ENCODE measurements around the gene PARP8. TPM values are rescaled to one million over a fixed set of nuclear protein-coding genes. Genes with fewer than 3 reads are reported as not detected.
"Not testable (repeated sequence)": the region's sequence is repeated elsewhere in the genome, so short reads cannot be mapped to it uniquely, and the experiment has no call there.

Gene PARP8
- total RNA-seq, 1 experiment from 2014 or later: 1.0 TPM

DNA sequence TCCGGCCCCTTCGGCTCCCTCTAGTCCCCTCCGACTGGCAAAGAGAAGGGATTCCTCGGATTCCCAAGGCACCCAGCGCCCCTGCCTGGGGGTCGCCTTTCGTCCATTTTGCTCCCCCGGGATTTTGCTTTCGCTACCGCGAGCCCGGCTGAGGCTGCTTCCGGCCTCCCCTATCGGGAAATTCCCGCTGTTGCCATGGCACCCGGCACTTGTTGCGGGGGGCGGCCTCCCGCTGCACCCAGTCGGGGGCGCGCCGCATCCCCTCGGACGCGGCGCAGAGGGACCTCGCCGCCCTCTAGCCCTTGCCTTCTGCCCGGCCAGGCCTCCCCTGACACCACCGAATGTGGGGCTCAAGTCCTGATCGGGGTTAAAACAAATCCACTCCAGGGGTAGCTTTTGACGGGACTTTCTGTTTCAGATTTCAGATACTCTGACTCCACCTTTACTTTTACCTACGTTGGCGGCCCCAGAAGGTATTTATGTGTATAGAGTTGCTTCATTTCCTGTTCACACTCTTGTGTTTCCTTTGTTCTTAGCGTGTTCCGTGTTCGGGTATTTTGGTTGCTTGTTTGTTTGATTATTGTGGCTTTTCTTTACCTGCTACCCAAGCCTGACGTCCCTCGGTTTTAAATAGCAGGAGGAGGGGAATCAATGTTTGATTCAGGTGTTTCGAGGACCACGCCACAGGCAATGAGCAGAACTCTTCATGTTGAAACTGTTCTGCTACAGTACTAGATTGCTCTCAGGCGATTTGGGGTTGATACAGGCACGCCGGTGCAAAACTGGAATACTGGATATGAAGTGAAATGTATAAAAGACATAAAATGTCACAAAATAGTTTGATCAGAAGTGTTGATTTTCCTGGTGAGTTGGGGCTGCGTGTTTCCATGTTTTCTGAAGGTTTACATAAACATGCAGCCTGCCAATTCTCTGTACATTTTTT is 1.5 kb downstream of the PARP8 start:
- H3K36me3 ChIP-seq: no peaks in the 10 kb centered on the region
- peak overlapping the region; percentile 66 for H3K4me3 ChIP-seq
- H3K27me3 ChIP-seq: peaks cover 15% of the 10 kb centered on the region; the same call in 1 of the 2 replicates
- H3K27ac ChIP-seq: no peak overlapping the region
- DNase-seq: peak; percentile 23 to 42
- no peaks in the 10 kb centered on the region for H3K4me1 ChIP-seq
- H3K9me3 ChIP-seq (replicated peaks): no peaks in the 10 kb centered on the region

DNA sequence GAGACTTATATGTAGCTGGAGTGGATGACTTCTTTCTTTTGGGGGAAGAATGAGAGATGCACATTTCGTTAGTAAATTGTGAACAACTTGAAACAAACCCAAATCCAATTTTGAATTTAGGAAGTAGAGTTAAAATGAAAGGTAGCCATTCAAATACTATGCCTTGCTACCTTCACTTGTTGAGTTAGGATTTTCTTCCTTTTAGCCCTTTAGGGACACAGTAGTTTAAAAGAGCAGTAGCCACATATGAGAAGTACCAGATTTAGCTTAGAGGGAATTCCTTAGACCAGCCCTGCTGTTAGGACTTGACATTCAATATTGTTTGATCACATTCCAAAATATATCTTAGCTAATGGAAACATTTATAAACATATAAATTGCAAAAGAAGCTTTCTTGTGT is 2.2 kb downstream of the PARP8 start:
- H3K27me3 ChIP-seq: peaks cover 15% of the 10 kb centered on the region; the same call in 1 of the 2 replicates
- not testable (repeated sequence) for H3K27ac ChIP-seq; H3K4me1 ChIP-seq; H3K4me3 ChIP-seq; H3K9me3 ChIP-seq (replicated peaks); DNase-seq; H3K36me3 ChIP-seq

DNA sequence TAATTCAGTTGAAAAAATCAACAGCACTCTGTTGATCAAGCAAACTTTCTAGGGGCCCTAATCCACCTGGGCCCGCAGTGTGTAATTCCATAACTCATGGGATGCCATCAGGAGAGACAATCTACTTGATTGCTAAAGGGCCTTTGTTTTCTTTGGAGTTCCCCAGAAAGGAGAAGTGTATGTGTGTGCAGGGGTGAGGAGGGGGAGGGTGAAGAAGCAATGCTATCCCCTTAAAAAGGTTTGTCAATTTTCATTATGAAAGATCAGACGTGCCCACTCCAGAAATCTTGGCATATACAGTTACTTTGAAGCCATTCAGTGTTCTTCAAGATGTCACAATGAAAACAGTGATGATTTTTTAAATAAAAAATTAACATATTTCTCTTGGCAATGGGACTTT is 6.2 kb downstream of the PARP8 start:
- no peak for DNase-seq
- Histone ChIP-seq H3K27me3 (peaks cover 7% of the 10 kb centered on the region; the same call in 1 of the 2 replicates), H3K36me3 (no peaks in the 10 kb centered on the region), H3K27ac (no peak overlapping the region), H3K4me3 (no peak overlapping the region), H3K4me1 (no peaks in the 10 kb centered on the region), H3K9me3 (replicated peaks) (no peaks in the 10 kb centered on the region)

DNA sequence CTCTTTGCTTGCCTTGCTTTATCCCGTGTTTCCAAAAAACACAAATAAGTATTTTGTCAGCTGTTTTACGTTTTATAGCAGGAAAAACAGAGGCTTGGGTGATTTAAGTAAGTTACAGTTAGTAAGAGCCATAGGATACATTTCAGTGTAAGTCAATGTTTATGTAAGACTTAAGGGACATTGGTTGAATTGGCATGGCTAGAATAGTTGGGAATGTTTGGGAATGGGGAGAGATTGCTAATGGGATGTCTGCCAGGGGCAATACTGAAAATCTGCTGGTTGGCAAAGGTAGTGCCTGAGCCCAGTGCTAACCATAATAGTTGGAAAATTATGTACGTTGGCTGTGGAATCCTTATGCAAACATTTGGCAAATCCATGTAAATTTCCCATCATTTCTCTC is 7.0 kb downstream of the PARP8 start:
- H3K4me3 ChIP-seq, H3K27ac ChIP-seq: not testable (repeated sequence)

DNA sequence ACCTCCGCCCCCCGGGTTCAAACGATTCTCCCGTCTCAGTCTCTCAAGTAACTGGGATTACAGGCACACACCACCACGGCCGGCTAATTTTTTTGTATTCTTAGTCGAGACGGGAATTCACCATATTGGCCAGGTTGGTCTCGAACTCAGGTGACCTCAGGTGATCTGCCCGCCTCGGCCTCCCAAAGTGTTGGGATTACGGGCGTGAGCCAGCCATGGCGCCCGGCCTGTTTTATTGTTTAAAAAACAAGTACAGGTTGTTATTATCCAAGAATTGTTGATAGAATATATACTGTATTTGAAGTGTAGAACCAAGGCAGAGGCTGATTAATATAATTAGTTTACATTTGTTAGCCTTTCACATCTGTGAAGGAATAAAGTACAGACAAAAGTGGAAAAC is 8.9 kb downstream of the PARP8 start:
- Histone ChIP-seq H3K27ac (no peak overlapping the region), H3K36me3 (no peaks in the 10 kb centered on the region), H3K4me3 (no peak overlapping the region), H3K27me3 (no peaks in the 10 kb centered on the region), H3K9me3 (replicated peaks) (no peaks in the 10 kb centered on the region), H3K4me1 (no peaks in the 10 kb centered on the region)
- no peak for DNase-seq

More for the DNA sequence above, 7.0 kb downstream of the PARP8 start:
- H3K9me3 ChIP-seq (replicated peaks); H3K36me3 ChIP-seq; DNase-seq; H3K27me3 ChIP-seq; H3K4me1 ChIP-seq: not testable (repeated sequence)

DNA sequence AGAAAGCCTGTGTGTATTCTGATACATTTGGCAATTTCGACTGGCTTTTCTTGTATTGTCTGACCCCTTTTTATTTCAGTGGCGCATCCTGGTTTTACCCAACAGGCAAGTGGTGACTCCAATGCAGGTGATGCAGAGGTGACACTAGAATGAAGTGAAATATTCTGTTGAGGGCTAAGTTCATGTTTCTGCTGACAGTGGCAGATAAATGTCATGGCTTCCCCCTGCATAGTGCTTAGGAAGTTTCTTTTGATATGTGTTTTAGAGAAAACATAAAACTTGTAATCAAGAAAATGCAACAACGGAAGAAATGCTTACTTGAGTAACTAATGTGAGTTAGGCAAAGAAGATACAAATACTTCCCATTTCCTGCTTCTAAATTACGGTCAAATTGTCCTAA is 13.1 kb downstream of the PARP8 start:
- not testable (repeated sequence) for H3K27ac ChIP-seq; H3K9me3 ChIP-seq (replicated peaks); H3K4me1 ChIP-seq; H3K27me3 ChIP-seq; H3K4me3 ChIP-seq; H3K36me3 ChIP-seq; DNase-seq

DNA sequence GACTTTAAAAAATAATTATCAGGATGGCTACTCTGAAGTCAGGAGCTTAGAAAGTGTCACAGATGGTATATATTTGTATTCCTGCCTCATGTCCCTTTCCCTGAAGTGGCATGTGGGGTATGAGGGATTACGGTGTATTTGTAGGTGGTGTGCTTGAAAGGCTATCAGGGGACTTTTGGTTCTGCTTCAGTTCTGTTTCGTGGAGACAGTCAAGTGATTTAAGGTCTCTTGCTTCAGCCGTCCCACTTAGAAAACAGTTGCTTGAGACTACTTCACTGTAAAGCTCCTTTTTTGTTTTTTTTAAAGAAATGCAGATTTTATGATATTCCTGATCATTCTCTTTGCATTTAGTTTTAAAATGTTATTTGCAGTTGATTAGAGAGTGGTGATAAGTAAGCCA is 18.3 kb downstream of the PARP8 start:
- Histone ChIP-seq H3K4me1 (no peaks in the 10 kb centered on the region), H3K4me3 (no peak overlapping the region), H3K36me3 (no peaks in the 10 kb centered on the region), H3K9me3 (replicated peaks) (no peaks in the 10 kb centered on the region), H3K27ac (no peak overlapping the region), H3K27me3 (no peaks in the 10 kb centered on the region)
- no peak for DNase-seq

DNA sequence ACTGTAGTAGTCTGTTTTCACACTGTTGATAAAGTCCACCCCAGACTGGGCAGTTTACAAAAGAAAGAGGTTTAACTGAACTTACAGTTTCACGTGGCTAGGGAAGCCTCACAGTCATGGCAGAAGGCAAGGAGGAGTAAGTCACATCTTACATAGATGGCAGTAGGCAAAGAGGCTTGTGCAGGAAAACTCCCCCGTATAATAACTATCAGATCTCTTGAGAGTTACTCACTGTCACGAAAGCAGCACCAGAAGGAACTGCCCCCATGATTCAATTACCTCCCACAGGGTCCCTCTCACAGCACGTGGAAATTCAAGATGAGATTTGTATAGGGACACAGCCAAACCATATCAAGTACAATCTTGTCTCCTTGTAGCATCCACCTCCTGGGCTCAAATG is 21.1 kb downstream of the PARP8 start:
- no peak overlapping the region for H3K27ac ChIP-seq

DNA sequence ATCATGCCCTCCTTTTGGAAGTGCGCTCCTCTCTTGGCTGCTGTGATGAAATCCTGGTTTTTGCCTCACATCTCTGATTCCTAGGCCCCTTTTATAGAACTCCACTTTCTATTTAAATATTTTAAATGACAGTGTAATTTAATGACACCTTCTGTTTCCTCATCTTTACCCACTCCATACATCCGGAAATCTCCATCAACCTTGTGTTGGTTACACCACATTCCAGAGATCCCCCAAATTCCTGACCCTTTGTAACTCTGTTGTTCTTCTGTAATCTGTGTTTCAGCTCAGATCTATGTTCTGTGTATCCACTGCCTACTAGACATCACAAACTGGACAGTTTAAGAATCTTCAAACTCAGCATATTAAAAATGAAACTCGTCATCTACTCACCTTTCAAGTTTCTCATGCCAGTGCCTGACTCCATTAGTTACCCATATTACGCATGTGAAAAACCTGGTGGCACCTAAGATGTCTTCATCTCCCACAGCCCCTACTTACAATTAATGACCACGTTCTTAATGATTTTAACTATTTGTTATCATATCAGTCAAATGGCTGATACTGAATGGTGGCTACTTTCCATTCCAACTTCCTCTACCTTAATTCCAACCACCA is 25.1 kb downstream of the PARP8 start:
- no peaks in the 10 kb centered on the region for H3K27me3 ChIP-seq
- no peak overlapping the region for H3K4me3 ChIP-seq
- no peaks in the 10 kb centered on the region for H3K9me3 ChIP-seq (replicated peaks)
- H3K27ac ChIP-seq: no peak overlapping the region
- no peak for DNase-seq
- H3K36me3 ChIP-seq: no peaks in the 10 kb centered on the region
- H3K4me1 ChIP-seq: no peaks in the 10 kb centered on the region

More for the DNA sequence above, 21.1 kb downstream of the PARP8 start:
- Histone ChIP-seq H3K4me3 (no peak overlapping the region), H3K36me3 (no peaks in the 10 kb centered on the region), H3K4me1 (no peaks in the 10 kb centered on the region), H3K9me3 (replicated peaks) (no peaks in the 10 kb centered on the region), H3K27me3 (no peaks in the 10 kb centered on the region)
- no peak for DNase-seq

DNA sequence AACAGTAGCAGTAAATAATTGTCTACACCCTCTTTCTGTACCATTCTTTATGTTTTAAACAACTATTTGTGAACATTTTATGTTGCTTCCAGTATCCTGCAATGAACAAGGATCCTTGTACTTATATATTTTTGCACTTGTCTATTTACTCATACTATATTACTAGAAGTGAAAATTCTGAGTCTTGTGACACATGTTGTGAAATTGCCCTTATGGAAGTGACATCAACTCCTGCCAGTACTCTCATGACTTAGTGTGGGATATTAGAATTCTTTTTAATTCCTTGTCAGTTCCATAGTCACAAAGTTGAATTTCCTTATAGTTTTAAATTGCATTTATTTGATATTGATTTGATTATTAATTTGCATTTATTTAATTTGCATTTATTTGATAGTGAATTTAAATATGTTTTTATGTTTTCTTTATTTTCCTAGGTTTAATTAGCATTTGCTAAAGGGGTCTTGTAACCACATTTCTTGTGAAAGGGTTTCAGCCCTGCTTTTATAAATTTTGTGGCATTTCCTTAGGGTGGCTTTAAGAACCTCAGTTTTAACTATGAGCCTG is 27.7 kb downstream of the PARP8 start:
- H3K27me3 ChIP-seq: no peaks in the 10 kb centered on the region
- no peaks in the 10 kb centered on the region for H3K36me3 ChIP-seq
- H3K9me3 ChIP-seq (replicated peaks): no peaks in the 10 kb centered on the region
- H3K4me3 ChIP-seq: no peak overlapping the region
- no peak overlapping the region for H3K27ac ChIP-seq
- H3K4me1 ChIP-seq: no peaks in the 10 kb centered on the region
- no peak for DNase-seq

DNA sequence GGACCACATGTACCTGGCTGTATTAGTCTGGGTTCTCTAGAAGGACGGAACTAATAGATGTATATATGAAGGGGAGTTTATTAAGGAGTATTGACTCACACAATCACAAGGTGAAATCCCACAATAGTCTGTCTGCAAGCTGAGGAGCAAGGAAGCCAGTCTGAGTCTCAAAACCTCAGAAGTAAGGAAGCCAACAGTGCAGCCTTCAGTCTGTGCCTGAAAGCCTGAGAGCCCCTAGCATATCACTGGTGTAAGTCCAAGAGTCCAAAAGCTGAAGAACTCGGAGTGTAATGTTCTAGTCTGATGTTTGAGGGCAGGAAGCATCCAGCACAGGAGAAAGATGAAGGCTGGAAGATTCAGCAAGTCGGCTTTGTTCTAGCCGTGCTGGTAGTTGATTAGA is 28.2 kb downstream of the PARP8 start:
- H3K27me3 ChIP-seq; H3K4me3 ChIP-seq; H3K9me3 ChIP-seq (replicated peaks); H3K4me1 ChIP-seq; DNase-seq; H3K27ac ChIP-seq; H3K36me3 ChIP-seq: not testable (repeated sequence)

DNA sequence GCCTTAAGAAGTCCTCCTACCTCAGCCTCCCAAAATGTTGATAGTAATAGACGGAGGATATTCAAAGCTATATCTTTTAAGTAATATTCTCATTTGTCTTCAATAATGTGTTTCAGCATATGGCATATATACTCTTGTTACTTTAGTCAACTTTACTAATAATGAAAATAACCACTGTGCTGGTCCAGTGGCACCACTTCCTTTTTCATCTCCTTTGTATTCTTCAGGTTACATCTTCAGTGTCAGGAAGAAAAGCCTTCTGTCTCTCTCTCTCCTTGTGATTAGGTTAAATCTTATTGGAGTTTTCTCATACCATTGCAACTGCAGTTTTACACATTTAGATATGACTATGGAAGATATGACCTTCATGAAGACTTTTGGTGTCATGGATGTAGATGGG is 31.3 kb downstream of the PARP8 start:
- Histone ChIP-seq H3K4me1 (no peaks in the 10 kb centered on the region), H3K27ac (no peak overlapping the region), H3K9me3 (replicated peaks) (no peaks in the 10 kb centered on the region), H3K4me3 (no peak overlapping the region), H3K36me3 (no peaks in the 10 kb centered on the region), H3K27me3 (no peaks in the 10 kb centered on the region)
- DNase-seq: no peak

DNA sequence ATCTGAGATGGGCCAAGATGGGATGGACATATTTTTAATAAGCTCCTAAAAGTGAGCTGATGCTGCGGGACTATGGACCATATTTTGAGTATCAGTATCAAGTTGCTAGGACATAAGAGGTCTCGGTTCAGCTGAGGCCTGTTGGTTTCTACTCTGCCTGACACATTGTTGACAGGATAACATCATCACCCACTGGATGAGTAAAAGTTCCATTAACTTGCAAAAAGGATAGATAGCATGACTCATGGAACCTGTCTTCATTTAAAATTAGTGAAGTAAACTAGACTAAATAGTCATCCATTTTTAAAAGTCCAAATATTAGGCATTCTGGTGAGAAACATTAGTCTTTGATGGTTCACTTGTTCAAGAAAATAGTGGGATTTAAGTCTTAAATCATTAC is 33.3 kb downstream of the PARP8 start:
- Histone ChIP-seq H3K27me3 (no peaks in the 10 kb centered on the region), H3K36me3 (no peaks in the 10 kb centered on the region), H3K9me3 (replicated peaks) (no peaks in the 10 kb centered on the region), H3K27ac (no peak overlapping the region), H3K4me1 (no peaks in the 10 kb centered on the region), H3K4me3 (no peak overlapping the region)
- no peak for DNase-seq

DNA sequence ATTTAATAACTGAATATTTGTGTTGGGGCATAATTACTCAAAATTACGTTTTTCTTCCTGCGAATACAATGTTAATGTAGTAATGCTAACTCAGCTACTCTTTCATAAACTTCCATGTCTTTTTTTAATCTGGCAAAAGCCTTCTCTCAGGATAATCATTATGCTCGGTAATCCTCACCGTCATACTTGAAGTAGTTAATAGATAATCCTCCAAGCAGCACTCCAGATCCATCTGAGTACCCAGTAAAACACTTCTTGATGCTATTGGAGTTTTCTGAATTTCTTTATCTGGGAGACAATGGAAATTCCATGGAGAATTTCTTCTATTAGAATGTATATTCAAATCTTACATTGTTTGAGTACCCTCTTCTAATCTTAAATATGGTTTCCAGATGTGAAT is 34.3 kb downstream of the PARP8 start:
- Histone ChIP-seq H3K36me3 (no peaks in the 10 kb centered on the region), H3K27me3 (no peaks in the 10 kb centered on the region), H3K4me3 (no peak overlapping the region), H3K27ac (no peak overlapping the region), H3K4me1 (no peaks in the 10 kb centered on the region), H3K9me3 (replicated peaks) (no peaks in the 10 kb centered on the region)
- DNase-seq: no peak

DNA sequence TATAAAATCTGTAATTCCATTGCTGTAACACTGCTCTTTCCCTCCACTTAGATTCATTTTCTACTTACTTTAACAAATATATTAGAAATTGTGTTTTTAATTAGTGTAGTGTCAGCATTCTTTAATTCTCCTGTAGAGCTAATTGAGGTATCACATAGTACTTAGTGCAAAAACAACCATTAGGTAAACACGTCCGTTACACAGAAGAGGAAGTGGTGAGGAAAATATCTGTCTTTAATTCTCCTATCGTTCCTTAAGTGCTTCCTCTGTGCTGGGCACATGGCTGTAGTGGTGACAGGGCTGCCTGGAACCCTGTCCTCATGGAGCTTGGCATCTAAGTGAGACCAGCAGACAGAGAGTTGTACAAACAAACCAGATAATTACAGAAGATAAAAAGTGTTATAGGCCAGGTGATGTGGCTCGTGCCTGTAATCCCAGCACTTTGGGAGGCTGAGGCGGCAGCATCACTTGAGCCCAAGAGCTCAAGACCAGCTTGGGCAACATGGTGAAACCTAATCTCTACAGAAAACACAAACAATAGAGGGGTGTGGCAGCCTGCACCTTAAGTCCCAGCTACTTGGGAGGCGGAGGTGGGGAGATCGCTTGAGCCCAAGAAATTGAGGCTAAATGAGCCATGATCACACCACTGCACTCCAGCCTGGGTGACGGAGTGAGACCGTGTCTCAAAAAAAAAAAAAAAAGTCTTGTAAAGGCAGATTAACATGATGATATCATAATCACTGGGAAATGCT is 36.4 kb downstream of the PARP8 start:
- Histone ChIP-seq H3K9me3 (replicated peaks) (no peaks in the 10 kb centered on the region), H3K27ac (no peak overlapping the region), H3K4me1 (no peaks in the 10 kb centered on the region), H3K36me3 (no peaks in the 10 kb centered on the region), H3K4me3 (no peak overlapping the region), H3K27me3 (no peaks in the 10 kb centered on the region)
- DNase-seq: no peak
